K562 (cell line): ENCODE measurements around the gene GYS1. TPM values are rescaled to one million over a fixed set of nuclear protein-coding genes. Genes with fewer than 3 reads are reported as not detected.
A peak's percentile ranks its signal among the peaks of the same experiment; 100 is the strongest.

Experiments used
- ATF1 ChIP-seq, 2 experiments: fragments of 450-650 bp in 1 of 2; IDR thresholded peaks; 2 replicates each; pipeline ENCODE4 v1.6.1; 2016; ENCODE audit warnings: missing compliant biosample characterization in 1 of 2, missing genetic modification characterization in 1 of 2
- CHD1 ChIP-seq: fragments of 200-600 bp; sonication (generic); IDR thresholded peaks from one replicate; pipeline ENCODE4 v1.6.1; 2012; ENCODE audit warnings: mild to moderate bottlenecking, moderate library complexity, low read length, inconsistent platforms
- COPS2 ChIP-seq: fragments of 450-650 bp; conservative IDR thresholded peaks from 2 replicates; pipeline ENCODE4 v1.6.1; 2016; ENCODE audit warnings: mild to moderate bottlenecking, moderate library complexity
- ESRRA ChIP-seq: fragments of 450-650 bp; IDR thresholded peaks from 2 replicates; pipeline ENCODE4 v1.6.1; 2014; ENCODE audit warnings: low read depth, mild to moderate bottlenecking, moderate library complexity, borderline replicate concordance
- GATAD2A ChIP-seq: fragments of 450-650 bp; IDR thresholded peaks from 2 replicates; pipeline ENCODE4 v1.6.1; 2017
- KHSRP ChIP-seq: fragments of 450-650 bp; IDR thresholded peaks from 2 replicates; pipeline ENCODE4 v1.6.1; 2017
- KLF6 ChIP-seq: fragments of 250-450 bp; sonication (Bioruptor Pico); IDR thresholded peaks from 2 replicates; pipeline ENCODE4 v1.4.0; 2020; ENCODE audit warnings: mild to moderate bottlenecking, moderate library complexity, borderline replicate concordance
- NCOR1 ChIP-seq: fragments of 450-650 bp; IDR thresholded peaks from 2 replicates; pipeline ENCODE4 v1.6.1; 2016; ENCODE audit warnings: mild to moderate bottlenecking, moderate library complexity
- PTTG1 ChIP-seq: fragments of 450-650 bp; IDR thresholded peaks from 2 replicates; pipeline ENCODE4 v1.6.1; 2016; ENCODE audit warnings: low read depth, mild to moderate bottlenecking, missing genetic modification characterization, missing compliant biosample characterization
- RFX7 ChIP-seq: fragments of 250-450 bp; sonication (Bioruptor Pico); IDR thresholded peaks from 2 replicates; pipeline ENCODE4 v1.5.1; 2021; ENCODE audit warnings: mild to moderate bottlenecking
- SAP30 ChIP-seq: fragments of 200-600 bp; sonication (generic); IDR thresholded peaks from 2 replicates; pipeline ENCODE4 v1.6.1; 2012; ENCODE audit warnings: borderline replicate concordance, low read depth, mild to moderate bottlenecking, moderate library complexity, low read length, control low read depth, inconsistent platforms; ENCODE audit not compliant: insufficient read depth, poor library complexity, severe bottlenecking
- SIRT6 ChIP-seq: IDR thresholded peaks from one replicate; pipeline ENCODE4 v1.6.1; 2012; ENCODE audit warnings: low read depth, mild to moderate bottlenecking, control low read depth, inconsistent platforms, low read length, moderate library complexity
- SUPT5H ChIP-seq: fragments of 450-650 bp; IDR thresholded peaks from 2 replicates; pipeline ENCODE4 v1.6.1; 2016
- TAF1 ChIP-seq: IDR thresholded peaks from 2 replicates; pipeline ENCODE4 v1.6.1; 2011; ENCODE audit warnings: mild to moderate bottlenecking, low read length, moderate library complexity; ENCODE audit not compliant: insufficient read depth, control insufficient read depth, severe bottlenecking; ENCODE audit errors: extremely low read depth
- TEAD4 ChIP-seq, 2 experiments: sonication (generic) in 1 of 2; formaldehyde crosslinking in 1 of 2; IDR thresholded peaks; 2 replicates each; pipeline versions ENCODE4 v1.6.1 to v1.8.0; 2012 to 2022; ENCODE audit warnings: borderline replicate concordance in 1 of 2, inconsistent platforms in 1 of 2, low read length in 1 of 2, mild to moderate bottlenecking in 1 of 2, missing genetic modification reagents in 1 of 2
- YBX1 ChIP-seq: fragments of 450-650 bp; IDR thresholded peaks from 2 replicates; pipeline ENCODE4 v1.7.1; 2016; ENCODE audit warnings: mild to moderate bottlenecking
- ZBTB1 ChIP-seq: sonication (generic); formaldehyde crosslinking; IDR thresholded peaks from 2 replicates; pipeline ENCODE4 v1.8.1; 2023; ENCODE audit warnings: missing genetic modification reagents, low read depth, mild to moderate bottlenecking, borderline replicate concordance
- ZEB2 ChIP-seq: fragments of 450-650 bp; IDR thresholded peaks from 2 replicates; pipeline ENCODE4 v1.6.1; 2016
- ZNF12 ChIP-seq: sonication (generic); formaldehyde crosslinking; IDR thresholded peaks from 2 replicates; pipeline ENCODE4 v1.4.0; 2020; ENCODE audit warnings: mild to moderate bottlenecking, missing genetic modification reagents
- ZNF583 ChIP-seq: fragments of 250-450 bp; sonication (Bioruptor Pico); IDR thresholded peaks from 2 replicates; pipeline ENCODE4 v1.4.0; 2020
- ZNF79 ChIP-seq: fragments of 250-450 bp; sonication (Bioruptor Pico); IDR thresholded peaks from 2 replicates; pipeline ENCODE4 v1.4.0; 2020; ENCODE audit warnings: low read depth, mild to moderate bottlenecking, moderate library complexity
- polyA plus RNA-seq, 8 experiments: library from polyadenylated mRNA; depleted of rRNA in 4 of 8; stranded (reverse) in 5 of 8; unstranded in 3 of 8; fragments of >200 nt; fragmentation: Nextera tagmentation in 2 of 8; fragmentation: Illumina TruSeq in 1 of 8; extraction: Ambion mirVana in 2 of 8; extraction: Trizol in 1 of 8; gene quantifications; 2 replicates each; pipeline versions ENCODE4 v1.2.1 to v1.2.3, GENCODE V29; 2011 to 2014; ENCODE audit warnings: inconsistent platforms in 1 of 8, missing spikeins in 1 of 8
- total RNA-seq, 7 experiments: library from RNA; depleted of rRNA in 6 of 7; stranded (reverse); fragments of >200 nt in 6 of 7; fragmentation: Illumina TruSeq in 2 of 7; extraction: Trizol in 2 of 7; gene quantifications; 2 replicates each; pipeline versions ENCODE4 v1.2.1 to v1.2.3, GENCODE V29; 2011 to 2021; ENCODE audit warnings: low replicate concordance in 1 of 7
- TF ChIP-seq, protein P1 (sequence below): IDR thresholded peaks from 2 replicates; pipeline ENCODE4 v1.6.1; 2016; ENCODE audit warnings: missing genetic modification characterization, missing compliant biosample characterization
- TF ChIP-seq, protein P2 (sequence below), 2 experiments: fragments of 250-450 bp in 1 of 2; fragments of 450-650 bp in 1 of 2; sonication (Bioruptor Pico) in 1 of 2; IDR thresholded peaks; 2 replicates each; pipeline versions ENCODE4 v1.6.1 to v1.8.0; 2016 to 2021; ENCODE audit warnings: mild to moderate bottlenecking in 2 of 2, moderate library complexity in 2 of 2, missing compliant biosample characterization in 1 of 2, missing genetic modification characterization in 1 of 2
- TF ChIP-seq, protein P3 (sequence below): fragments of 450-650 bp; formaldehyde crosslinking; IDR thresholded peaks from 2 replicates; pipeline ENCODE4 v1.4.0; 2022; ENCODE audit warnings: missing genetic modification characterization
- TF ChIP-seq, protein P4 (sequence below): fragments of 450-650 bp; IDR thresholded peaks from 2 replicates; pipeline ENCODE4 v1.6.1; 2016; ENCODE audit warnings: antibody characterized with exemption

GYS1 gene
- total and polyA plus RNA-seq, 9 of the 15 experiments (the other 6 are each of a cell fraction or from before 2014, with no cell fraction given) = 1.9 to 31.1 (median 15.2) TPM

DNA sequence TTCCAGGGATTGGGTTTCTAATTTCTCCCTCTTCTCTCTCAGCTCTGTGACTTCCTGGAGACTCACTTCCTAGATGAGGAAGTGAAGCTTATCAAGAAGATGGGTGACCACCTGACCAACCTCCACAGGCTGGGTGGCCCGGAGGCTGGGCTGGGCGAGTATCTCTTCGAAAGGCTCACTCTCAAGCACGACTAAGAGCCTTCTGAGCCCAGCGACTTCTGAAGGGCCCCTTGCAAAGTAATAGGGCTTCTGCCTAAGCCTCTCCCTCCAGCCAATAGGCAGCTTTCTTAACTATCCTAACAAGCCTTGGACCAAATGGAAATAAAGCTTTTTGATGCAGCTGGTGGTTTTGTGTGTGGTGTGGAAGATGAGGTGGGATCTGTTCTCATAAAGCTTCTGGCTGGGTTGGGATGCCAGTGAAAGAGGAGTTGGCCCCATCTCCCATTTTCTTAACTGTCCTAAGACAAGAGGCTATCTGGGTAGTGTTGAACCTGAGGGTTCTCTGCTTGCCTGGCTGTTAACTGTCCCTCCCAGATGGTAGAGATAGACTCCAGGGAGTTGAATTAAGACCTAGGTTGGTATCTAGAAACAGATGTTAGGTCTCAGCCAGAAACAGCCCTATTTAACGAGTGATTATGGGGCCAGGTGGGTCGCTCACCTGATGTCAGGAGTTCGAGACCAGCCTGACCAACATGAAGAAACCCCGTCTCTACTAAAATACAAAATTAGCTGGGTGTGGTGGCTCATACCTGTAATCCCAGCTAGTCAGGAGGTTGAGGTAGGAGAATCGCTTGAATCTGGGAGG lies 26.4 kb downstream of the GYS1 start (continued):
- TF ChIP-seq, protein P1, sequence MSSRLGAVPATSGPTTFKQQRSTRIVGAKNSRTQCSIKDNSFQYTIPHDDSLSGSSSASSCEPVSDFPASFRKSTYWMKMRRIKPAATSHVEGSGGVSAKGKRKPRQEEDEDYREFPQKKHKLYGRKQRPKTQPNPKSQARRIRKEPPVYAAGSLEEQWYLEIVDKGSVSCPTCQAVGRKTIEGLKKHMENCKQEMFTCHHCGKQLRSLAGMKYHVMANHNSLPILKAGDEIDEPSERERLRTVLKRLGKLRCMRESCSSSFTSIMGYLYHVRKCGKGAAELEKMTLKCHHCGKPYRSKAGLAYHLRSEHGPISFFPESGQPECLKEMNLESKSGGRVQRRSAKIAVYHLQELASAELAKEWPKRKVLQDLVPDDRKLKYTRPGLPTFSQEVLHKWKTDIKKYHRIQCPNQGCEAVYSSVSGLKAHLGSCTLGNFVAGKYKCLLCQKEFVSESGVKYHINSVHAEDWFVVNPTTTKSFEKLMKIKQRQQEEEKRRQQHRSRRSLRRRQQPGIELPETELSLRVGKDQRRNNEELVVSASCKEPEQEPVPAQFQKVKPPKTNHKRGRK (tag) = no peak
- TF ChIP-seq KHSRP = no peak
- no peak for TF ChIP-seq SAP30
- peak; percentile 6 for TF ChIP-seq TAF1
- TF ChIP-seq ESRRA = no peak
- TF ChIP-seq ZNF12 (CRISPR knock-in tag) = no peak
- TF ChIP-seq ZEB2 = no peak
- TF ChIP-seq GATAD2A = no peak
- TF ChIP-seq CHD1 = no peak
- TF ChIP-seq, protein P2, sequence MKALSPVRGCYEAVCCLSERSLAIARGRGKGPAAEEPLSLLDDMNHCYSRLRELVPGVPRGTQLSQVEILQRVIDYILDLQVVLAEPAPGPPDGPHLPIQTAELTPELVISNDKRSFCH (CRISPR knock-in tag; IDR thresholded peaks at IDR 0.05) = no peak
- TF ChIP-seq, protein P2 (tag; IDR thresholded peaks at IDR 0.05) = no peak
- no peak for TF ChIP-seq ZNF79 (CRISPR knock-in tag)
- no peak for TF ChIP-seq YBX1
- TF ChIP-seq NCOR1 = no peak; the same call in 1 of the 2 replicates
- no peak for TF ChIP-seq ATF1 (CRISPR knock-in tag; IDR thresholded peaks at IDR 0.05)
- no peak for TF ChIP-seq ATF1 (tag; IDR thresholded peaks at IDR 0.05)
- peak; percentile 42; the same call in 1 of the 2 replicates for TF ChIP-seq RFX7 (CRISPR knock-in tag)
- no peak for TF ChIP-seq KLF6
- peak; percentile 59 for TF ChIP-seq SIRT6
- peak; percentile 40 for TF ChIP-seq TEAD4 (IDR thresholded peaks at IDR 0.05; ENCODE audit: low read length)
- no peak for TF ChIP-seq TEAD4 (CRISPR knock-in tag; IDR thresholded peaks at IDR 0.05; ENCODE audit: borderline replicate concordance)
- no peak for TF ChIP-seq ZBTB1 (CRISPR knock-in tag)
- TF ChIP-seq SUPT5H = peak; percentile 78
- no peak for TF ChIP-seq ZNF583 (CRISPR knock-in tag)
- TF ChIP-seq, protein P3, sequence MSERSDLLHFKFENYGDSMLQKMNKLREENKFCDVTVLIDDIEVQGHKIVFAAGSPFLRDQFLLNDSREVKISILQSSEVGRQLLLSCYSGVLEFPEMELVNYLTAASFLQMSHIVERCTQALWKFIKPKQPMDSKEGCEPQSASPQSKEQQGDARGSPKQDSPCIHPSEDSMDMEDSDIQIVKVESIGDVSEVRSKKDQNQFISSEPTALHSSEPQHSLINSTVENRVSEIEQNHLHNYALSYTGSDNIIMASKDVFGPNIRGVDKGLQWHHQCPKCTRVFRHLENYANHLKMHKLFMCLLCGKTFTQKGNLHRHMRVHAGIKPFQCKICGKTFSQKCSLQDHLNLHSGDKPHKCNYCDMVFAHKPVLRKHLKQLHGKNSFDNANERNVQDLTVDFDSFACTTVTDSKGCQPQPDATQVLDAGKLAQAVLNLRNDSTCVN (CRISPR knock-in tag) = no peak
- no peak for TF ChIP-seq PTTG1
- no peak for TF ChIP-seq COPS2
- TF ChIP-seq, protein P4, sequence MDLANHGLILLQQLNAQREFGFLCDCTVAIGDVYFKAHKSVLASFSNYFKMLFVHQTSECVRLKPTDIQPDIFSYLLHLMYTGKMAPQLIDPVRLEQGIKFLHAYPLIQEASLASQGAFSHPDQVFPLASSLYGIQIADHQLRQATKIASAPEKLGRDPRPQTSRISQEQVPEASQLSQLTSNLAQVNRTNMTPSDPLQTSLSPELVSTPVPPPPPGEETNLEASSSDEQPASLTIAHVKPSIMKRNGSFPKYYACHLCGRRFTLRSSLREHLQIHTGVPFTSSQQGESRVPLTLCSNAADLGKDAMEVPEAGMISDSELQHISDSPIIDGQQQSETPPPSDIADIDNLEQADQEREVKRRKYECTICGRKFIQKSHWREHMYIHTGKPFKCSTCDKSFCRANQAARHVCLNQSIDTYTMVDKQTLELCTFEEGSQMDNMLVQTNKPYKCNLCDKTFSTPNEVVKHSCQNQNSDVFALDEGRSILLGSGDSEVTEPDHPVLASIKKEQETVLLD = no peak
